Measurements from ENCODE around the gene WDR73. TPM values are rescaled to one million over a fixed set of nuclear protein-coding genes. Genes with fewer than 3 reads are reported as not detected.

Gene WDR73
- total RNA-seq, 1 donor: 26.8 TPM

- no peak overlapping the region for H3K4me3 ChIP-seq (ENCODE audit: low read depth, low read length)
- no peak for DNase-seq (ENCODE audit: low read depth)
- no peak for TF ChIP-seq CTCF (IDR thresholded peaks at IDR 0.05; ENCODE audit: insufficient read depth, low read length)
Observed at GRCh38 chr15:84621358-84621979, 32.6 kb downstream of the WDR73 start.

- TF ChIP-seq CTCF (IDR thresholded peaks at IDR 0.05; ENCODE audit: insufficient read depth, low read length): no peak
- H3K4me3 ChIP-seq (ENCODE audit: low read depth, low read length): no peak overlapping the region
- DNase-seq (ENCODE audit: low read depth): no peak
Observed at GRCh38 chr15:84620626-84621025, 33.5 kb downstream of the WDR73 start.

GRCh38 chr15:84616235-84616634 is 37.8 kb downstream of the WDR73 start:
- H3K4me3 ChIP-seq (ENCODE audit: low read depth, low read length): no peak overlapping the region
- no peak for TF ChIP-seq CTCF (IDR thresholded peaks at IDR 0.05; ENCODE audit: insufficient read depth, low read length)
- DNase-seq (ENCODE audit: low read depth): no peak

GRCh38 chr15:84611631-84612030 is 42.5 kb downstream of the WDR73 start:
- H3K4me3 ChIP-seq (ENCODE audit: low read depth, low read length): no peak overlapping the region
- no peak for TF ChIP-seq CTCF (IDR thresholded peaks at IDR 0.05; ENCODE audit: insufficient read depth, low read length)

GRCh38 chr15:84609818-84610525 is 44.1 kb downstream of the WDR73 start:
- no peak overlapping the region for H3K4me3 ChIP-seq (ENCODE audit: low read depth, low read length)
- no peak for TF ChIP-seq CTCF (IDR thresholded peaks at IDR 0.05; ENCODE audit: insufficient read depth, low read length)
- DNase-seq (ENCODE audit: low read depth): no peak

More at GRCh38 chr15:84611631-84612030, 42.5 kb downstream of the WDR73 start:
- peak; percentile 40 for DNase-seq (ENCODE audit: low read depth)

- TF ChIP-seq CTCF (IDR thresholded peaks at IDR 0.05; ENCODE audit: insufficient read depth, low read length): no peak
- no peak overlapping the region for H3K4me3 ChIP-seq (ENCODE audit: low read depth, low read length)
- no peak for DNase-seq (ENCODE audit: low read depth)
Observed at GRCh38 chr15:84608707-84609284, 45.3 kb downstream of the WDR73 start.

Data from fibroblast of the aortic adventitia (primary cell).